Measurements from ENCODE around the gene DCDC1. TPM values are rescaled to one million over a fixed set of nuclear protein-coding genes. Genes with fewer than 3 reads are reported as not detected.

DCDC1 gene
- polyA plus RNA-seq, 2 of the 4 experiments (the other 2 are of a cell fraction) = 2.8 to 9.5 TPM

GRCh38 chr11:30823119-30823518 is 546.4 kb downstream of the DCDC1 start:
- Histone ChIP-seq H3K4me2 (no peak overlapping the region), H3K9me3 (no peaks in the 10 kb centered on the region), H3K4me3 (no peak overlapping the region), H3K4me1 (no peaks in the 10 kb centered on the region), H3K27ac (no peak overlapping the region)
- ChIA-PET CTCF (no interaction called here), POLR2A (no interaction called here)
- FAIRE-seq (no peak), ATAC-seq (no peak), DNase-seq (ENCODE audit: low read depth in 1 of 2, low spot score in 1 of 2) (no peak)
- 0% methylated on average over 1 of the region's 1 CpG for WGBS (ENCODE audit: missing lambda C conversion rate)
- TF ChIP-seq HMGXB4 (CRISPR knock-in tag; IDR thresholded peaks at IDR 0.05; ENCODE audit: borderline replicate concordance) (no peak), CBX8 (IDR thresholded peaks at IDR 0.05) (no peak), REST (IDR thresholded peaks at IDR 0.05) (no peak), CTCF (IDR thresholded peaks at IDR 0.05) (no peak), EP300 (IDR thresholded peaks at IDR 0.05) (no peak), ZC3H11A (IDR thresholded peaks at IDR 0.05) (no peak), BHLHE40 (IDR thresholded peaks at IDR 0.05; ENCODE audit: low read depth, low read length) (no peak), ZFP36 (IDR thresholded peaks at IDR 0.05; ENCODE audit: borderline replicate concordance, partially characterized antibody) (no peak), SREBF2 (IDR thresholded peaks at IDR 0.05) (no peak), KDM5A (IDR thresholded peaks at IDR 0.05) (no peak), RAD21 (conservative IDR thresholded peaks at IDR 0.05 in 1 of 2, IDR thresholded peaks at IDR 0.05 in 1 of 2) (no peak), CEBPB (IDR thresholded peaks at IDR 0.05) (no peak), CHD2 (IDR thresholded peaks at IDR 0.05; ENCODE audit: low read length, partially characterized antibody) (no peak), POLR2AphosphoS2 (conservative IDR thresholded peaks at IDR 0.05; ENCODE audit: low read length) (no peak)

GRCh38 chr11:30821438-30821965 is 548.0 kb downstream of the DCDC1 start:
- DNase-seq (ENCODE audit: low read depth in 1 of 2, low spot score in 1 of 2) (no peak), FAIRE-seq (no peak), ATAC-seq (no peak)
- no peaks in the 10 kb centered on the region for H3K4me1 ChIP-seq
- CTCF ChIA-PET = no interaction called here
- TF ChIP-seq ESRRA (IDR thresholded peaks at IDR 0.05; ENCODE audit: borderline replicate concordance, low read length) (no peak), RAD21 (conservative IDR thresholded peaks at IDR 0.05 in 1 of 2, IDR thresholded peaks at IDR 0.05 in 1 of 2) (no peak), JUN (IDR thresholded peaks at IDR 0.05) (no peak), CHD4 (IDR thresholded peaks at IDR 0.05; ENCODE audit: borderline replicate concordance) (no peak), KDM5A (IDR thresholded peaks at IDR 0.05) (no peak), SREBF2 (IDR thresholded peaks at IDR 0.05) (no peak), CHD2 (IDR thresholded peaks at IDR 0.05; ENCODE audit: low read length, partially characterized antibody) (no peak), TFCP2L1 (CRISPR knock-in tag; IDR thresholded peaks at IDR 0.05) (no peak), FOSL2 (IDR thresholded peaks at IDR 0.05) (no peak), FOSL2 (CRISPR knock-in tag; IDR thresholded peaks at IDR 0.05) (no peak), HOXB5 (CRISPR knock-in tag; IDR thresholded peaks at IDR 0.05) (no peak), MAFK (IDR thresholded peaks at IDR 0.05; ENCODE audit: partially characterized antibody) (no peak)
- H3K4me2 ChIP-seq = no peak overlapping the region
- POLR2A ChIA-PET = no interaction called here
- no peaks in the 10 kb centered on the region for H3K9me3 ChIP-seq
- no peak overlapping the region for H3K4me3 ChIP-seq
- 21% methylated on average over 3 of the region's 3 CpGs for WGBS (ENCODE audit: missing lambda C conversion rate)
- no peak overlapping the region for H3K27ac ChIP-seq

Data from A549 (cell line).